ENCODE measurements around the gene SLC35E1. TPM values are rescaled to one million over a fixed set of nuclear protein-coding genes. Genes with fewer than 3 reads are reported as not detected.

Gene SLC35E1
- total RNA-seq, 2 experiments from 2014 or later: 72.3 to 76.3 TPM

DNA sequence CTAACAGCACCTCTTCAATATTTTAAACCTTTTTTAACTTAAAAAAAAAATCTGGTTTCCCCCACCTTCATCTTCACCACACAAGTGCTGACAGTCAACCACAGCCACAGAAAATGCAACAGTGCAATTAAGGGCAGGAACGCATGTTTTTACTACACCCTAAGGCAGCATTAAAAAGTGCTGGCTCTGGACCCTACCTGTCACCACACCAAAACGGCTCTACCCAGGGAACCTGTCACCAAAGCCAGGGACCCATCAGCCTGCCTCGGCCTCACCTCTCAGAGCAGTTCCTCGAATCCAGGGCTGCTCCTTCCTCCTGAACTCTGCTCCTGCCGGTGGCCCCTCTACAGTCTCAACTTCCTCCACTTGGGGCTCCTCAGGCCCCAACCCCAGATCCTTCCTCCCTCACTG is 22.5 kb upstream of the SLC35E1 start:
- DNase-seq (peak in 8 of 14 experiments; percentile 18 to 84 (median 48)), ATAC-seq (ENCODE audit: poor library complexity) (peak; percentile 90)
- Histone ChIP-seq H3K27ac (ENCODE audit: low read depth in 1 of 2, low read length in 2 of 2) (peak overlapping the region; percentile 59 to 82), H3K4me1 (ENCODE audit: insufficient read depth, low read length) (peaks cover 67% of the 10 kb centered on the region), H3K36me3 (ENCODE audit: insufficient read depth, low read length) (no peaks in the 10 kb centered on the region), H3K27me3 (ENCODE audit: control insufficient read depth in 1 of 2, insufficient read depth in 2 of 2, low read length in 2 of 2) (no peaks in the 10 kb centered on the region), H3K9me3 (ENCODE audit: control insufficient read depth in 1 of 2, insufficient read depth in 1 of 2, low read length in 2 of 2) (no peaks in the 10 kb centered on the region), H3K4me3 (ENCODE audit: low read length) (peak overlapping the region; percentile 38)
- Mint-ChIP-seq H3K9me3 (no peaks in the 10 kb centered on the region), H3K27me3 (no peaks in the 10 kb centered on the region), H3K27ac (peak overlapping the region; percentile 89), H3K4me1 (ENCODE audit: low read depth) (peaks cover 81% of the 10 kb centered on the region), H3K4me3 (peak overlapping the region; percentile 83), H3K36me3 (ENCODE audit: low read depth) (no peaks in the 10 kb centered on the region)
- POLR2A ChIA-PET: interaction anchor here (1.1 to 1.9 kb wide), 3 partner anchors 10 to 28 kb away, joined by 4 to 11 read pairs (median 6); partner anchors contain the start of gene SLC35E1
- intact Hi-C loops (cut with DNase I, micrococcal nuclease): loop anchor here in 1 of 2 experiments (1.0 kb wide), 1 partner anchor 10 kb away; no protein-coding TSS in a partner anchor
- CTCF ChIA-PET: interaction anchor here (2.2 kb wide), 1 partner anchor 10 kb away, joined by 6 read pairs; no protein-coding TSS in a partner anchor
- TF ChIP-seq CTCF (IDR thresholded peaks at IDR 0.05): no peak

GRCh38 chr19:16594131-16594586 is 21.9 kb upstream of the SLC35E1 start:
- no peaks in the 10 kb centered on the region for H3K9me3 Mint-ChIP-seq
- DNase-seq (peak in 9 of 14 experiments; percentile 17 to 85 (median 37)), ATAC-seq (ENCODE audit: poor library complexity) (peak; percentile 50)
- no peaks in the 10 kb centered on the region for H3K27me3 Mint-ChIP-seq
- H3K4me1 ChIP-seq (ENCODE audit: insufficient read depth, low read length): peaks cover 70% of the 10 kb centered on the region
- H3K36me3 Mint-ChIP-seq (ENCODE audit: low read depth): no peaks in the 10 kb centered on the region
- TF ChIP-seq CTCF (IDR thresholded peaks at IDR 0.05): no peak
- peak overlapping the region; percentile 59 to 82 for H3K27ac ChIP-seq (ENCODE audit: low read depth in 1 of 2, low read length in 2 of 2)
- no peaks in the 10 kb centered on the region for H3K36me3 ChIP-seq (ENCODE audit: insufficient read depth, low read length)
- H3K27me3 ChIP-seq (ENCODE audit: control insufficient read depth in 1 of 2, insufficient read depth in 2 of 2, low read length in 2 of 2): no peaks in the 10 kb centered on the region
- peak overlapping the region; percentile 83 for H3K4me3 Mint-ChIP-seq
- peak overlapping the region; percentile 89 for H3K27ac Mint-ChIP-seq
- no peaks in the 10 kb centered on the region for H3K9me3 ChIP-seq (ENCODE audit: control insufficient read depth in 1 of 2, insufficient read depth in 1 of 2, low read length in 2 of 2)
- peaks cover 83% of the 10 kb centered on the region for H3K4me1 Mint-ChIP-seq (ENCODE audit: low read depth)
- ChIA-PET CTCF (interaction anchor here (1.5 to 2.2 kb wide), 2 partner anchors 10 to 34 kb away, joined by 3 to 6 read pairs; partner anchors contain the start of gene MED26), POLR2A (interaction anchor here (0.9 to 1.9 kb wide), 5 partner anchors 8 to 34 kb away, joined by 3 to 11 read pairs (median 7); partner anchors contain the start of genes MED26 and SLC35E1)
- intact Hi-C loops (cut with DNase I, micrococcal nuclease): loop anchor here in 1 of 2 experiments (1.0 kb wide), 1 partner anchor 10 kb away; no protein-coding TSS in a partner anchor
- peak overlapping the region; percentile 38 for H3K4me3 ChIP-seq (ENCODE audit: low read length)

- no peak for TF ChIP-seq CTCF (IDR thresholded peaks at IDR 0.05)
- intact Hi-C loops (cut with DNase I, micrococcal nuclease): no loop called here
- ATAC-seq (ENCODE audit: poor library complexity) (no peak), DNase-seq (no peak)
- H3K27me3 Mint-ChIP-seq: no peaks in the 10 kb centered on the region
- CTCF ChIA-PET: interaction anchor here (1.5 to 2.2 kb wide), 2 partner anchors 9 to 35 kb away, joined by 3 to 6 read pairs; partner anchors contain the start of gene MED26
- POLR2A ChIA-PET: interaction anchor here (1.3 to 1.9 kb wide), 4 partner anchors 9 to 35 kb away, joined by 6 to 11 read pairs (median 8); partner anchors contain the start of genes MED26 and SLC35E1
- H3K9me3 ChIP-seq (ENCODE audit: control insufficient read depth in 1 of 2, insufficient read depth in 1 of 2, low read length in 2 of 2): no peaks in the 10 kb centered on the region
- peaks cover 83% of the 10 kb centered on the region for H3K4me1 Mint-ChIP-seq (ENCODE audit: low read depth)
- peaks cover 77% of the 10 kb centered on the region for H3K4me1 ChIP-seq (ENCODE audit: insufficient read depth, low read length)
- no peaks in the 10 kb centered on the region for H3K36me3 Mint-ChIP-seq (ENCODE audit: low read depth)
- peak overlapping the region; percentile 6 for H3K4me3 Mint-ChIP-seq
- no peak overlapping the region for H3K27ac ChIP-seq (ENCODE audit: low read depth in 1 of 2, low read length in 2 of 2)
- H3K27ac Mint-ChIP-seq: peak overlapping the region; percentile 89
- H3K36me3 ChIP-seq (ENCODE audit: insufficient read depth, low read length): no peaks in the 10 kb centered on the region
- no peaks in the 10 kb centered on the region for H3K9me3 Mint-ChIP-seq
- no peak overlapping the region for H3K4me3 ChIP-seq (ENCODE audit: low read length)
- no peaks in the 10 kb centered on the region for H3K27me3 ChIP-seq (ENCODE audit: control insufficient read depth in 1 of 2, insufficient read depth in 2 of 2, low read length in 2 of 2)
Observed at GRCh38 chr19:16593181-16593580, 21.0 kb upstream of the SLC35E1 start.

Measured in CD4-positive, alpha-beta T cell (primary cell).